ENCODE data around the gene DBX2.
"Not testable (repeated sequence)": the region's sequence is repeated elsewhere in the genome, so short reads cannot be mapped to it uniquely, and the experiment has no call there.

Gene DBX2

GRCh38 chr12:45050751-45051571 is at the start of gene DBX2:
Gene DBX2 (minus strand): TSS chr12:45051099. CDS start chr12:45050927, 172 bp downstream.
- peak; percentile 25 for DNase-seq (ENCODE audit: low read depth, low spot score)

GRCh38 chr12:45098766-45099165 is 47.9 kb upstream of the DBX2 start:
- DNase-seq (ENCODE audit: low read depth, low spot score) = no peak

GRCh38 chr12:45095417-45095816 is 44.5 kb upstream of the DBX2 start:
- not testable (repeated sequence) for DNase-seq (ENCODE audit: low read depth, low spot score)

- DNase-seq (ENCODE audit: low read depth, low spot score) = no peak
Measured at GRCh38 chr12:45093051-45093450, 42.2 kb upstream of the DBX2 start.

- DNase-seq (ENCODE audit: low read depth, low spot score) = no peak
Measured at GRCh38 chr12:45089411-45090075, 38.6 kb upstream of the DBX2 start.

GRCh38 chr12:45088608-45089007 is 37.7 kb upstream of the DBX2 start:
- no peak for DNase-seq (ENCODE audit: low read depth, low spot score)

GRCh38 chr12:45084248-45084647 is 33.3 kb upstream of the DBX2 start:
- DNase-seq (ENCODE audit: low read depth, low spot score) = not testable (repeated sequence)

GRCh38 chr12:45077251-45077650 is 26.4 kb upstream of the DBX2 start:
- no peak for DNase-seq (ENCODE audit: low read depth, low spot score)

GRCh38 chr12:45076417-45077026 is 25.6 kb upstream of the DBX2 start:
- DNase-seq (ENCODE audit: low read depth, low spot score) = peak; percentile 54

- no peak for DNase-seq (ENCODE audit: low read depth, low spot score)
Measured at GRCh38 chr12:45075587-45076282, 24.8 kb upstream of the DBX2 start.

GRCh38 chr12:45065125-45065626 is 14.3 kb upstream of the DBX2 start:
- DNase-seq (ENCODE audit: low read depth, low spot score) = no peak

- no peak for DNase-seq (ENCODE audit: low read depth, low spot score)
Measured at GRCh38 chr12:45060976-45061375, 10.1 kb upstream of the DBX2 start.

- peak; percentile 7 for DNase-seq (ENCODE audit: low read depth, low spot score)
Measured at GRCh38 chr12:45051572-45052125, 750 bp upstream of the DBX2 start.

- DNase-seq (ENCODE audit: low read depth, low spot score) = peak; percentile 31
Measured at GRCh38 chr12:45049912-45050750, 768 bp downstream of the DBX2 start.

- no peak for DNase-seq (ENCODE audit: low read depth, low spot score)
Measured at GRCh38 chr12:45042599-45042998, 8.3 kb downstream of the DBX2 start.

GRCh38 chr12:45040977-45041376 is 9.9 kb downstream of the DBX2 start:
- no peak for DNase-seq (ENCODE audit: low read depth, low spot score)

- no peak for DNase-seq (ENCODE audit: low read depth, low spot score)
Measured at GRCh38 chr12:45039757-45040156, 11.1 kb downstream of the DBX2 start.

- DNase-seq (ENCODE audit: low read depth, low spot score) = no peak
Measured at GRCh38 chr12:45034861-45035265, 16.0 kb downstream of the DBX2 start.

GRCh38 chr12:45017916-45018315 is 33.0 kb downstream of the DBX2 start:
- DNase-seq (ENCODE audit: low read depth, low spot score) = no peak

GRCh38 chr12:45014396-45014795 is 36.5 kb downstream of the DBX2 start:
- no peak for DNase-seq (ENCODE audit: low read depth, low spot score)

- DNase-seq (ENCODE audit: low read depth, low spot score) = no peak
Measured at GRCh38 chr12:45012749-45013148, 38.1 kb downstream of the DBX2 start.

Data from ELF-1 (cell line).